ENCODE results near the gene JAG1. TPM values are rescaled to one million over a fixed set of nuclear protein-coding genes. Genes with fewer than 3 reads are reported as not detected.

The JAG1 gene
- total RNA-seq, 2 experiments from 2014 or later = 0.32 to 0.67 TPM

DNA sequence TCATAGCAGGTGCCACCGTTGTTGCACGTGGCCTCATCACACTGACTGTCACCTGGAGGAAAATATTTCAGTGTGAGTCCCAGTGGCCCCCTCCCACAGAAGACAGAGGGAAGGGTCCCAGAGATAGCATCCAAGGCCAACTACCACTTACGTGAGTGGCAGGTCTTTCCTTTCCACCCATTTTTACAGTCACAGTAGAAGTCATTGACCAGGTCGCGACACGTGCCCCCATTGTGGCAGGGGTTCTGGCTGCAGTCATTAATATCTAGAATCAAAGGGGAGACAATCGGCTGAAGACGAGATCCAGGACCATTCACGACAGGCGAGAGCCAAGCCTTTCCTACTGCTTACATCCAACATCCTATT, 28.6 kb downstream of the JAG1 start:
- Histone ChIP-seq H3K4me3 (ENCODE audit: low read depth, low read length, poor library complexity, severe bottlenecking) (no peak overlapping the region), H3K9me3 (ENCODE audit: low read length) (no peaks in the 10 kb centered on the region), H3K36me3 (ENCODE audit: insufficient read depth, low read length) (no peaks in the 10 kb centered on the region), H3K4me2 (ENCODE audit: low read length) (no peak overlapping the region), H3K4me1 (ENCODE audit: insufficient read depth, low read length, poor library complexity, severe bottlenecking) (no peaks in the 10 kb centered on the region), H2AFZ (ENCODE audit: low read length) (no peak overlapping the region), H4K20me1 (ENCODE audit: insufficient read depth, low read length) (no peaks in the 10 kb centered on the region), H3K9me2 (ENCODE audit: insufficient read depth, low read length) (no peaks in the 10 kb centered on the region), H3K79me2 (ENCODE audit: insufficient read depth, low read depth, low read length) (no peaks in the 10 kb centered on the region), H3K27ac (ENCODE audit: low read depth, low read length, poor library complexity, severe bottlenecking) (no peak overlapping the region)
- ChIA-PET CTCF (ENCODE audit: unreplicated experiment) (no interaction called here), POLR2A (interaction anchor here (0.6 kb wide), 1 partner anchor 1672 kb away, joined by 3 read pairs; no protein-coding TSS in a partner anchor)
- intact Hi-C loops (cut with micrococcal nuclease; ENCODE audit: unreplicated experiment) = no loop called here
- TF ChIP-seq, protein P1, sequence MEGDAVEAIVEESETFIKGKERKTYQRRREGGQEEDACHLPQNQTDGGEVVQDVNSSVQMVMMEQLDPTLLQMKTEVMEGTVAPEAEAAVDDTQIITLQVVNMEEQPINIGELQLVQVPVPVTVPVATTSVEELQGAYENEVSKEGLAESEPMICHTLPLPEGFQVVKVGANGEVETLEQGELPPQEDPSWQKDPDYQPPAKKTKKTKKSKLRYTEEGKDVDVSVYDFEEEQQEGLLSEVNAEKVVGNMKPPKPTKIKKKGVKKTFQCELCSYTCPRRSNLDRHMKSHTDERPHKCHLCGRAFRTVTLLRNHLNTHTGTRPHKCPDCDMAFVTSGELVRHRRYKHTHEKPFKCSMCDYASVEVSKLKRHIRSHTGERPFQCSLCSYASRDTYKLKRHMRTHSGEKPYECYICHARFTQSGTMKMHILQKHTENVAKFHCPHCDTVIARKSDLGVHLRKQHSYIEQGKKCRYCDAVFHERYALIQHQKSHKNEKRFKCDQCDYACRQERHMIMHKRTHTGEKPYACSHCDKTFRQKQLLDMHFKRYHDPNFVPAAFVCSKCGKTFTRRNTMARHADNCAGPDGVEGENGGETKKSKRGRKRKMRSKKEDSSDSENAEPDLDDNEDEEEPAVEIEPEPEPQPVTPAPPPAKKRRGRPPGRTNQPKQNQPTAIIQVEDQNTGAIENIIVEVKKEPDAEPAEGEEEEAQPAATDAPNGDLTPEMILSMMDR (conservative IDR thresholded peaks at IDR 0.05; ENCODE audit: low read length) = no peak
- TF ChIP-seq EZH2phosphoT487 (IDR thresholded peaks at IDR 0.05; ENCODE audit: borderline replicate concordance, low read depth, low read length) = no peak
- no peak for DNase-seq (ENCODE audit: low spot score)
- no TSS peak for BruUV-seq (replicated peaks)

DNA sequence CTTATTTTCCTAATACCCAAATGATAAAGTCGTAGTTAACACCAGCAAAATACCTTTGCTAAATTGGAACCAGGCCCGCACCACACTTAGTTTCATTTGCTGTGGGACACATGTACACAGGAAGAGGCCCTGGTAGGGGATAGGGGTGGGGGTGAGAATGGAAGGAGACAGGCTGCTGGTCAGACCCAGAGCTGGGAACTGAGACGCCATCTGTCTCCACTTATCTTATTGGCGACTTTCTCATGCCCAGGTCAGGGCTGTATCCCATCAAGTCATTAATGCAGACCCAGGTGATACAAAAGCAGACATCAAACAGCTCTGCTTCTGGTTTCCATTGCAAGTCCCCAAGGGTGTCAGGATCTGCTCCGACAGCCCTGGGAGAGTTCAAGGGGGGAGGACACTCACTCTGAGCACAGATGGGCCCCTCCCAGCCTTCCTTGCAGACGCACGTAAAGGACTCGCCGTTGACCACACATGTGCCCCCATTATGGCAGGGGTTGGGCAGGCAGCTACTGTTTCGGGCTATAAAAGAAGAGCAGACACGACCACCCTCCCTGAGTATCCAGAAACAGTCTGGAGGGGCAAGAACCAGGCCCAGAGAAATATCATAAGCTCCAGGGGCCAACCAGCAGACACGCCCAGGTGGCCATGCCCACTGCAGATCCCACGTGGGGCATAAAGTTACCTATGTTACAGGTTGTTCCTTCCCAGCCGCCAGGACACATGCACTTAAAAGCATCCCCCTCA, 29.2 kb downstream of the JAG1 start:
- Histone ChIP-seq H4K20me1 (ENCODE audit: insufficient read depth, low read length) (no peaks in the 10 kb centered on the region), H3K9me2 (ENCODE audit: insufficient read depth, low read length) (no peaks in the 10 kb centered on the region), H3K36me3 (ENCODE audit: insufficient read depth, low read length) (no peaks in the 10 kb centered on the region), H3K4me2 (ENCODE audit: low read length) (no peak overlapping the region), H3K79me2 (ENCODE audit: insufficient read depth, low read depth, low read length) (no peaks in the 10 kb centered on the region), H3K9me3 (ENCODE audit: low read length) (no peaks in the 10 kb centered on the region), H3K4me3 (ENCODE audit: low read depth, low read length, poor library complexity, severe bottlenecking) (no peak overlapping the region), H2AFZ (ENCODE audit: low read length) (no peak overlapping the region), H3K27ac (ENCODE audit: low read depth, low read length, poor library complexity, severe bottlenecking) (no peak overlapping the region), H3K4me1 (ENCODE audit: insufficient read depth, low read length, poor library complexity, severe bottlenecking) (no peaks in the 10 kb centered on the region)
- POLR2A ChIA-PET = interaction anchor here (0.9 kb wide), 1 partner anchor 11 kb away, joined by 3 read pairs; no protein-coding TSS in a partner anchor
- intact Hi-C loops (cut with micrococcal nuclease; ENCODE audit: unreplicated experiment) = no loop called here
- DNase-seq (ENCODE audit: low spot score) = no peak
- no TSS peak for BruUV-seq (replicated peaks)
- CTCF ChIA-PET (ENCODE audit: unreplicated experiment) = no interaction called here
- TF ChIP-seq, protein P1 (conservative IDR thresholded peaks at IDR 0.05; ENCODE audit: low read length) = no peak
- TF ChIP-seq EZH2phosphoT487 (IDR thresholded peaks at IDR 0.05; ENCODE audit: borderline replicate concordance, low read depth, low read length) = no peak

DNA sequence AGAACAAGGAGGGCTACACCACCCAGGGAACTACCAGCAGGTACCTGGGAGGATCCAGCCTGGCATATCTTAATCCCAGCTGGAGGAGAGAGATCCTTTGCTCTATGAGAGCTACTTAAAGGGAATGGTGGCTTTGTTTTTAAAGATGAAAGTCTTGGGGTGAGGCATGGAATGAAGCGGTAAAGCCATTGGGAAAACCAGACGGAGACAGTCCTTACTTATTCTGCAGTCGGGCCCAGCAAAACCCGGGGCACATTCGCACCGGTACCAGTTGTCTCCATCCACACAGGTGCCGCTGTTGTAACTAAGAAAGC, 30.3 kb downstream of the JAG1 start:
- Histone ChIP-seq H2AFZ (ENCODE audit: low read length) (no peak overlapping the region), H3K9me2 (ENCODE audit: insufficient read depth, low read length) (no peaks in the 10 kb centered on the region), H3K36me3 (ENCODE audit: insufficient read depth, low read length) (no peaks in the 10 kb centered on the region), H3K4me1 (ENCODE audit: insufficient read depth, low read length, poor library complexity, severe bottlenecking) (no peaks in the 10 kb centered on the region), H3K4me2 (ENCODE audit: low read length) (no peak overlapping the region), H3K27ac (ENCODE audit: low read depth, low read length, poor library complexity, severe bottlenecking) (no peak overlapping the region), H3K9me3 (ENCODE audit: low read length) (no peaks in the 10 kb centered on the region), H4K20me1 (ENCODE audit: insufficient read depth, low read length) (no peaks in the 10 kb centered on the region), H3K4me3 (ENCODE audit: low read depth, low read length, poor library complexity, severe bottlenecking) (no peak overlapping the region), H3K79me2 (ENCODE audit: insufficient read depth, low read depth, low read length) (no peaks in the 10 kb centered on the region)
- no peak for DNase-seq (ENCODE audit: low spot score)
- intact Hi-C loops (cut with micrococcal nuclease; ENCODE audit: unreplicated experiment) = no loop called here
- TF ChIP-seq EZH2phosphoT487 (IDR thresholded peaks at IDR 0.05; ENCODE audit: borderline replicate concordance, low read depth, low read length) = no peak
- TF ChIP-seq, protein P1 (conservative IDR thresholded peaks at IDR 0.05; ENCODE audit: low read length) = no peak
- ChIA-PET POLR2A (interaction anchor here (0.9 kb wide), 1 partner anchor 13 kb away, joined by 3 read pairs; no protein-coding TSS in a partner anchor), CTCF (ENCODE audit: unreplicated experiment) (no interaction called here)
- no TSS peak for BruUV-seq (replicated peaks)

Data from OCI-LY7 (cell line).